Measurements from ENCODE around the gene GPC3.
"Not testable (repeated sequence)": the region's sequence is repeated elsewhere in the genome, so short reads cannot be mapped to it uniquely, and the experiment has no call there.

GRCh38 chrX:133720269-133720668, 265.1 kb downstream of the GPC3 start:
- not testable (repeated sequence) for TF ChIP-seq POLR2A, CTCF (IDR thresholded peaks at IDR 0.05)
